ENCODE data around the gene PPP1R14C. TPM values are rescaled to one million over a fixed set of nuclear protein-coding genes. Genes with fewer than 3 reads are reported as not detected.

Gene PPP1R14C
- total RNA-seq, 6 donors from 2014 or later, result 12.0 to 34.5 (median 16.8) TPM

- DNase-seq, result peak in 1 of 2 donors; percentile 79
- TF ChIP-seq CTCF (IDR thresholded peaks at IDR 0.05) (no peak), EP300 (IDR thresholded peaks at IDR 0.05) (no peak), POLR2AphosphoS5 (IDR thresholded peaks at IDR 0.05) (no peak), POLR2A (IDR thresholded peaks at IDR 0.05) (no peak)
Measured at GRCh38 chr6:150263765-150264404, 121.0 kb downstream of the PPP1R14C start.

GRCh38 chr6:150266309-150266708 lies 123.5 kb downstream of the PPP1R14C start:
- H3K4me1 ChIP-seq, result no peaks in the 10 kb centered on the region
- WGBS, 2 donors, result 89 to 100% methylated on average over 1 of the region's 1 CpG
- no peaks in the 10 kb centered on the region for H3K9me3 ChIP-seq
- H3K27ac ChIP-seq, result no peak overlapping the region
- H3K36me3 ChIP-seq, result no peaks in the 10 kb centered on the region
- ATAC-seq (ENCODE audit: low FRiP score in 2 of 2) (no peak), DNase-seq (no peak)
- no peak for TF ChIP-seq EP300 (IDR thresholded peaks at IDR 0.05)
- TF ChIP-seq POLR2AphosphoS5 (IDR thresholded peaks at IDR 0.05), result no peak
- TF ChIP-seq POLR2A (IDR thresholded peaks at IDR 0.05), result no peak
- TF ChIP-seq CTCF (IDR thresholded peaks at IDR 0.05), result no peak
- no peaks in the 10 kb centered on the region for H3K27me3 ChIP-seq
- no peak overlapping the region for H3K4me3 ChIP-seq

More at GRCh38 chr6:150263765-150264404, 121.0 kb downstream of the PPP1R14C start:
- Histone ChIP-seq H3K36me3 (no peaks in the 10 kb centered on the region), H3K4me3 (no peak overlapping the region), H3K27me3 (no peaks in the 10 kb centered on the region), H3K27ac (no peak overlapping the region), H3K9me3 (no peaks in the 10 kb centered on the region), H3K4me1 (no peaks in the 10 kb centered on the region)
- 60 to 70% methylated on average over 2 to 19 of the region's 19 CpGs for WGBS, 2 donors
- no peak for ATAC-seq (ENCODE audit: low FRiP score in 2 of 2)

- no peak overlapping the region for H3K4me3 ChIP-seq
- ATAC-seq (ENCODE audit: low FRiP score in 2 of 2) (no peak), DNase-seq (no peak)
- no peaks in the 10 kb centered on the region for H3K4me1 ChIP-seq
- no peaks in the 10 kb centered on the region for H3K27me3 ChIP-seq
- no peak for TF ChIP-seq POLR2AphosphoS5 (IDR thresholded peaks at IDR 0.05)
- no peak for TF ChIP-seq EP300 (IDR thresholded peaks at IDR 0.05)
- no peak for TF ChIP-seq POLR2A (IDR thresholded peaks at IDR 0.05)
- TF ChIP-seq CTCF (IDR thresholded peaks at IDR 0.05), result no peak
- no peak overlapping the region for H3K27ac ChIP-seq
- H3K9me3 ChIP-seq, result no peaks in the 10 kb centered on the region
- 90 to 93% methylated on average over 7 of the region's 7 CpGs for WGBS, 2 donors
- no peaks in the 10 kb centered on the region for H3K36me3 ChIP-seq
Measured at GRCh38 chr6:150266963-150267685, 124.3 kb downstream of the PPP1R14C start.

- no peaks in the 10 kb centered on the region for H3K27me3 ChIP-seq
- 79 to 86% methylated on average over 11 of the region's 11 CpGs for WGBS, 2 donors
- TF ChIP-seq EP300 (IDR thresholded peaks at IDR 0.05) (peak in 1 of 4 donors; percentile 11), CTCF (IDR thresholded peaks at IDR 0.05) (no peak), POLR2AphosphoS5 (IDR thresholded peaks at IDR 0.05) (peak; percentile 66 to 79), POLR2A (IDR thresholded peaks at IDR 0.05) (no peak)
- no peaks in the 10 kb centered on the region for H3K9me3 ChIP-seq
- peak in 1 of 2 donors; percentile 35 for DNase-seq
- peak; percentile 44 to 51 for ATAC-seq (ENCODE audit: low FRiP score in 2 of 2)
- no peak overlapping the region for H3K27ac ChIP-seq
- H3K36me3 ChIP-seq, result no peaks in the 10 kb centered on the region
- H3K4me3 ChIP-seq, result no peak overlapping the region
- H3K4me1 ChIP-seq, result no peaks in the 10 kb centered on the region
Measured at GRCh38 chr6:150267686-150268561, 125.1 kb downstream of the PPP1R14C start.
